ENCODE results near the gene DACT3. TPM values are rescaled to one million over a fixed set of nuclear protein-coding genes. Genes with fewer than 3 reads are reported as not detected.
A peak's percentile ranks its signal among the peaks of the same experiment; 100 is the strongest.

The DACT3 gene
- total and polyA plus RNA-seq, 2 of the 4 experiments (the other 2 are of a cell fraction): 1.6 to 4.9 TPM

GRCh38 chr19:46660551-46661019, 397 bp downstream of the DACT3 start (continued):
- no peak for TF ChIP-seq USF2 (IDR thresholded peaks at IDR 0.05; ENCODE audit: low read depth, low read length)

GRCh38 chr19:46660008-46660517, 919 bp downstream of the DACT3 start:
- Histone ChIP-seq H3K9me3 (ENCODE audit: control insufficient read depth, insufficient read depth, low read length) (no peaks in the 10 kb centered on the region), H3K4ac (ENCODE audit: low read depth, low read length) (peak overlapping the region; percentile 67), H3K36me3 (ENCODE audit: control insufficient read depth, insufficient read depth, low read length) (no peaks in the 10 kb centered on the region), H4K8ac (ENCODE audit: low read depth in 2 of 2, low read length in 2 of 2) (peak overlapping the region; percentile 46 to 77; a peak in 3 of 4 replicates), H3K4me3 (ENCODE audit: insufficient read depth, low read depth, low read length) (peak overlapping the region; percentile 64), H3K56ac (ENCODE audit: extremely low read depth, insufficient read depth, low read length) (no peak overlapping the region; the same call in 1 of the 2 replicates), H3K14ac (replicated peaks; ENCODE audit: low read depth, low read length) (peak overlapping the region; percentile 77), H2BK15ac (ENCODE audit: low read depth, low read length) (peak overlapping the region; percentile 15; the same call in 1 of the 3 replicates), H3K27ac (ENCODE audit: insufficient read depth, low read length) (peak overlapping the region; percentile 3; the same call in 1 of the 2 replicates), H2BK5ac (ENCODE audit: low read depth, low read length, poor library complexity, severe bottlenecking) (no peak overlapping the region), H2BK120ac (ENCODE audit: low read depth, low read length) (peak overlapping the region; percentile 44; the same call in 1 of the 2 replicates), H3K18ac (ENCODE audit: low read depth, low read length) (peak overlapping the region; percentile 26), H4K5ac (ENCODE audit: low read depth, low read length) (peak overlapping the region; percentile 19), H2AK5ac (ENCODE audit: low read depth, low read length) (peak overlapping the region; percentile 37), H3K23ac (ENCODE audit: low read depth, low read length) (peak overlapping the region; percentile 95), H4K20me1 (ENCODE audit: insufficient read depth, low read length) (no peaks in the 10 kb centered on the region), H2BK20ac (ENCODE audit: low read depth, low read length) (peak overlapping the region; percentile 81; the same call in 1 of the 2 replicates), H3K27me3 (ENCODE audit: control insufficient read depth, insufficient read depth, low read length) (no peaks in the 10 kb centered on the region; the same call in 1 of the 2 replicates), H4K91ac (ENCODE audit: insufficient read depth, low read depth, low read length) (no peak overlapping the region), H2AK9ac (replicated peaks; ENCODE audit: low read depth, low read length, poor library complexity) (peak overlapping the region; percentile 95), H3K4me2 (ENCODE audit: low read depth, low read length) (peak overlapping the region; percentile 83), H3K9ac (ENCODE audit: low read depth, low read length) (peak overlapping the region; percentile 58), H2AFZ (replicated peaks; ENCODE audit: low read length, poor library complexity) (peak overlapping the region; percentile 91), H3K9me1 (ENCODE audit: insufficient read depth, low read length) (no peaks in the 10 kb centered on the region), H3K4me1 (ENCODE audit: control insufficient read depth, insufficient read depth, low read length) (peaks cover 4% of the 10 kb centered on the region), H3K79me1 (ENCODE audit: low read depth in 1 of 2, low read length in 2 of 2) (peaks cover 0 to 14% of the 10 kb centered on the region in 2 experiments; a peak in 1 of 4 replicates)
- ATAC-seq (ENCODE audit: low read depth) (no peak), DNase-seq (no peak)
- ChIA-PET CTCF (interaction anchor here (1.5 kb wide), 1 partner anchor 43 kb away, joined by 4 read pairs; no protein-coding TSS in a partner anchor), POLR2A (ENCODE audit: unreplicated experiment) (no interaction called here)
- dilution Hi-C loops (cut with HindIII; ENCODE audit: low sequenced_read_pairs, unreplicated experiment): no loop called here
- TF ChIP-seq MAZ (IDR thresholded peaks at IDR 0.05; ENCODE audit: borderline replicate concordance, low read depth, low read length) (peak; percentile 13; the same call in 1 of the 2 replicates), POLR2A (IDR thresholded peaks at IDR 0.05; ENCODE audit: low read depth, low read length) (no peak)
- no CpG with 5 or more reads among the region's 14 CpGs for WGBS, 2 experiments (ENCODE audit: extremely low coverage in 2 of 2, insufficient read length in 1 of 2)
- intact Hi-C loops (cut with micrococcal nuclease): loop anchor here (5.0 kb wide), 1 partner anchor 118 kb away; no protein-coding TSS in a partner anchor
- no TSS peak for BruUV-seq (replicated peaks)
- in situ Hi-C loops (cut with MboI; ENCODE audit: low sequenced_read_pairs): loop anchor here (5.0 to 10.0 kb wide), 2 partner anchors 48 to 125 kb away; no protein-coding TSS in a partner anchor
